HG03064 (cell line): ENCODE results near the gene DOK1.

Experiments used
- ATAC-seq: cut with Tn5 transposase; IDR thresholded peaks from one replicate; pipeline ENCODE4 v1.9.1; 2021; ENCODE audit warnings: low read depth; ENCODE audit not compliant: unreplicated experiment

DOK1 gene

DNA sequence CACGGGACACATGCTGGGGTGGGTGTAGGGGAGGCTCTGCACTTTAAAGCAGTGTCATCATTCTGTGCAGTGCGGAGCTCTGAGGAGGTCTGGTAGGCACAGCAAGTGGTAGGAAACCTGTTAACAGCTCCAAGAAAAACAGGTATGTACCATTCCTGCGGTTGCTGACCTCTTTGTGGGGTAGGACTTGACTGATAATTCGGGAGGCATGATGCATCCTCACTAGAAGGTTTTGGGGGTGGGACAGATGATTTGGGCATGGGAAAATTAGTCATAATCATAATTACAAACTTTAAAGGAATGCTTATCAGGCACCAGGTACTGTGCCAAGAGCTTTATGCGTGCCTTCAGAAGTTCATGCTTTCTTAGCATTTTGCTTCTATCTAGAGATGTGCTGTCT, 9.7 kb downstream of the DOK1 start:
- no peak for ATAC-seq

DNA sequence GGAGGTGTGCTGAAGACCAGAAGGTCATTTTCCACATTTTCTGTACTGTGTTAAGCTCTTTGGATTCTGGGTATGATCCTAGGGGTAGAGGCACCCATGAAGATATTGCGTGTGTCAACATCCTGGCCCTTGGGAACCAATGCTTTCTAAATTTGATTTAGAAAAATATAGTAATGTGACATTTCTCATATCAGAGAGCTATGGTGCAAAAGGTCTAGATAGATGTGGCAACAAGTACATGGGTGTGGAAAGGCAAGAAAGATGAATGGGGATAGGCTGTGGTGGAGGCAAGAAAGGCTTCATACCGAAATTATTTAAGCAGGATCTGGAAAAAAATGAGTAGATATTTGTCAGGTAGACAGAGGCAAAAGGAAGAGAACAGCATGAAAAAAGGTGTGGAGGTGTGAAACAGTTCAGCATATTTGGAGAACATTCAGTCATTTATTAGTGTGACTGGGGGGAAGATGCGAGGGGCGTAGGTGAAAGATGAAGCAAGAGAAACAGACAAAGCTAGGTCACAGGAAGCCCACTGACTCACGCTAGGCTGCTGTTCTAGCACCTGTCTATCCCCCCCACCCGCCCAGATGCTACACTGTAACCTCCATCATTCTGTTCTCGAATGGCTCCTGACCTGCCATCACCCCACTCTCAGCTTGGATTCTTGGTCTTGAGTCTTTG, 11.7 kb downstream of the DOK1 start:
- ATAC-seq = no peak

DNA sequence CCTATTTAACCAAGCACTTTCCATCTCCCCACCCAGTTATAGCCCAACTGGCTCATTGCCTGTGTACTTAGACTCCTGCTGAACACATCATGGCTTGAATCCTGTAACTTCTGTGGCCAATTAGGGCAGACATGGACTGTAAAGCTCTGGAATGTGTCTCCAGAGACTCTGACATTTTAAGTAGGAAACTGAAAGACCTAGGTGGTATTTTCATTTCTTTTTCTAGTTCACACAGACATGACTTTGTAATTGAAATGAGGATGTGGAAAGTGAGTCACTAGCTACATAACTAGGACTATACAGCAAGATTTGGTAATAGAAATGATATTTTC, 12.2 kb downstream of the DOK1 start:
- no peak for ATAC-seq

DNA sequence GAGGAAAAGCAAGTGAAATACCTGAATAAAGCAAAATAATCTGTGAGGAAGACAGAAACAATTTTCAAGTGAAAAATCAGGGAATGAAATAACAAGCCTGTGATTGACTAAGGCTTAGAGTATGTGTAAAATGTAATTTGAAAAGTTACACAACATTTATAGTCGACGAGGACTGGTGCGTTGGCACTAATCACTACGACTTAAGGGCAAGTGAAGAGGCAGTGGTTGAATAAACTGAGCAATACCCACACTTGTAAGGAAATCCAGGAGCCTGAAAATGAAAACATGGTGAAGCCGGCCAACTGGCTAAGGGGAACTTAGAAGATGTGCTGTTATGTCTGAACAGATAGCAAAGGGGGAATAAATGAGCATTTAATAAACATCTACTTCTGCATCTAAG, 13.4 kb downstream of the DOK1 start:
- ATAC-seq = no peak

DNA sequence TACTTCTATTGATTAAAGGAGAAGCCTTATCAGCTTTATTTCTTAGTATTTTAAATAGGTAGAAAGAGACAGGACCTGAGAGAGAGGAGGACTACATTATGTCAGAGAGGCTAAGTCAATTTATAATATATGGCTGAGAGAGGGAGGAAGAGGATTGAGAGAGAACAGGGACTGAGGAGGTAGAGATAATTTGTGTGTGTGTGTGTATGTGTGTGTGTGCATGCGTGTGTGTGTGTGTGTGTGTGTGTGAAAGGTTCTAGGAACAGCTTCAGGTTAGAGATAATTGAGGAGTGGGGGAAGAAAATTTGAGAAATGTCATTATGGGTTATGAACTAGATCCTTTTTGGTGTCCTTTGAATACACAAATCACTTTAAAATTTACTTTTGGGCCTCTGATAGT, 15.2 kb downstream of the DOK1 start:
- no peak for ATAC-seq

DNA sequence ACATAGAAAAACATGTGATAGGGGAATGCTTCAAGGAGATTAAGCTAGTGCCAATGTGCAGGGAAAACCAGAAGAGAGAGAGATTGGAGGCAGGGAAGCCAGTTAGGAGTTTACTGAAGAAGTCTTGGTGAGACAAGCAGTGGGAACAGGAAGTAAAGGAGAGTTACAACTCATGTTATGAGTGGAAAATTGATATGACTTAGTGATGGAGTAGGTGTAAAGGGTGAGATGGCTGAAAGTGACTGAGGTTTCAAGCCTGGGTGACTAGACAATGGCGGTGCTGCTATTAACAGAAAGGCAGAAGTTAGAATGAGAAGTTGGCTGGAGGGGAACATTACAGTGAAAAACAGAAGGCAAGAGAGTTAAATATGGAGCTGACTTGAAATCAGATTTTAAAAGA, 16.5 kb downstream of the DOK1 start:
- ATAC-seq = no peak

DNA sequence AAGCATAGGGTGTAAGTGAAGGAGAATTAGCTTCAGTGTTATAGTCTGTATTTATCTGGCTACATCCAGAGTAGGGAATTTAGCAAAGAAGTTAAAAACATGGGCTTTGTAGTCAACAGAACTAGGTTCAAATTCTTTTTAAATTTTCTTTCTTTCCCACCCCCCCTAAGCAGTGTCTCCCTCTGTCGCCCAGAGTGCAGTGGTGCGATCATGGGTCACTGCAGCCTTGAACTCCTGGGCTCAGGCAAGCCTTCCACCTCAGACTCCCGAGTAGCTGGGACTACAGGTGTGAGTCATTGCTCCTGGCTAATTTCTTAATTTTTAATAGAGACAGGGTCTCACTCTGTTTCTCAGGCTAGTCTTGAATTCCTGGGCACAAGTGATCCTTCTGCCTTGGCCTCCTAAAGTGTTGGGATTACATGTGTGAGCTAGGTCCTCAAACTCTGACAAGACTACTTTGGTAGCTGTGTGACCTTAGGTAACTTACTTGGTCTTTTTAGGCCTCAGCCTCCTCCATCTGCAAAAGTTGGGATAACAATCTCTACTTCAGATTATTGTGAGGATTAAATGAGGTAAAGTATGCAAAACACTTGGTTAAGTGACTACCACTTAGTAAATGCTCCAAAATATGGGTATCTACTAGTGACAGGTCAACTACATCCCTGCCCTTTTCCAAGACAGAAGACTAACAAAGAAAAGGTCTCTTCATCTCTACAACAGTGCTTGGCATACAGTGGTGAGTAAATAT, 17.8 kb downstream of the DOK1 start:
- no peak for ATAC-seq

DNA sequence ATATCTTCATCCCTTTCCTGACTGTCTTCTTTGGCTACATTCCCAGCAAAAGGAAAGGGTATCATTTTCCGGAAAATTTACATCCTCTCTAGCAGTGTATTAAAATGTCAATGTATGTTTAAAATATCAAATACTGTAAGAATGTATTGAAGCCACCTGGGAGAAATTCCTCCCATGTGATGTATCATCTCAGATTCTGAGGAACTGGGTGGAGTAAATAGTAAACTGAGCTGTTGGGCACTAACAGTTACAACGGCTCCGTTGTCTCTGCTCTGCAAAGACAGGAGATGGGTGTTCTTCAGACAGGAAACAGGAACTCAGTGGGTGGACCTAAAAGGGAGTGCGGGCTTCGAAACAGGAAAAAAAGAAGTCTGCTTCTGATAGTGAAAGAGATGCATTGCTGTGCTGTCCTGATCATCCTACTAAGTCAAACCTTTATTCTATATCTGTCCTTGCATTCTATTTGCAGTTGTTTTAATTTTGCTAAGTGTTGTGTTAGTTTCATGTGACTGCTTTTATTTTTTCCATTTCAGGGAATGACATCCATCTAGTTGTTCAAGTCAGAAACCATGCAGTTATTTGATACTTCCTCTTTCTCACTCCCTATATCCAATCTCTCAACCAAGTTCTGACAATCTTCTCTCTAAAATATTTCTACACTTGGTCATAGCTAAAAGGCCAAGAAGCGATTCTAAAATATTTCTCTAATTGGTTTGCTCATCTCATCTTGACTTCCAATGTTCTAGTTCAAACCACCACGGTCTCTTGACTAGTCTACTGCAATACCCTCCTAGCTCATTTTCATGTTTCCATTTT, 19.4 kb downstream of the DOK1 start:
- peak; percentile 44 for ATAC-seq

DNA sequence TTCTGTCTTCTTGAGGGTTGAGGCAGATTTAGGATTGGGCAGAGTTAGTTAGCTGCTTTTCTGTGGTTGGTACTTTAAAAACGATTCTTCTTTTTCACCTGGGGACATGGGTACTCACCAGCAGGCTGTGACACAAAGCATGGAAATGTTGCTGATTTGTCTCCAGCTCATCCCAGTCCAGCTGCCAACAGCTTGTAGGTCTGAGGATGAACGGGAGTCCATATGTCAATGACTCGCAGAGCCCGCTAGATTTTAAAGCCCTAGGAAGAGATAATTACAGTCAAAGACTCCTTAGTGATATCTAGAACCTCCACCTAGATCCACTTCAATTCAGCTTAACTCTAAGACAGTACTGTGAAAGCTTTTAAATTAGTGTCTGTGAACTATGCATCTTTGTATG, 20.8 kb downstream of the DOK1 start:
- no peak for ATAC-seq

DNA sequence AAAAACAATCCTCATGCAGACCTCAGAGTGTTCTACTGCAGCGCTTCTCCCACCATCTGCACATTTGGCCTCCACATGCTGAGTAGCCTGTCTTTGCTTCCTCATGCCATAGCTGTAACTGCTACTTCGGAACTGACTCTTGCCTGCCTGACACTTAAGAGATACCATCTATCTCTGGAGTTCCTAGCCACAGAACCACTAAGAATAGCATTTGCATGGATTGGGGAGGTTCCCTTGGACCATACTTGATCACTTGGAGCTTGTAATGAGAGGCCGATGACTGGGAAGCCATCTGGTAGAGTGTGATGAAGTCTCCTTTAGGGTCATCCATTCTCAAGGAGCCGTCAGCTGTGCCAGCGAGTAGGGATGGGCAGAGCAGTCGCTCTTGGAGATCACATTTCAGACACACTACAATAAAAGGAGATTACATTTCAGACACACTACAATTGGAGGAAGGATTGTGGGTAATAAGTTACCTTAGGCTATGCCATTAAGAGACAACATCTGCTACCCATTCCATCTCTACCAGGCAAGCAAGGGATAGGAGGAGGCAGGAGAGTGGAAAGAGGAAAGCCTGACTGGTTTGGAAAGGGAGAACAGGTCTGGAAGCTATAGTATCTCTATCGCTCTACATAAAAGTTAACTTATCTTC, 21.8 kb downstream of the DOK1 start:
- ATAC-seq = no peak

DNA sequence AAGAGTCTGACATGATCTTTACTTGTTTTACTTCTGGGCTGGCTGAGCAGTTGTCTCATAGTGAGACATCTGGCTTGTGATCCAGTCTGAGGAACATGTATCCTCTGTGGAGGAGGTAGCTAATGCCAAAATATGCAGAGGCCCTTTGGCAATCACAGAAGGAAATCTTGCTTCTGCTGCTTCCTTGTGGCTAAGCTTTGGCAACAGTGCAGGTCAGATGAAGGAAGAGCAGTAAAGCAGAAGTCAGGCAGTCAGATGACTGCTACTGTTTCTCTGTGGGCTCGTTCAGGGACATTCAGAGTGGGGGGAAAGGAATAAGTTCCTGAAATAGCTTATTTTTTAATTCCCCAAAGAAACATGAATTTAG, 22.3 kb downstream of the DOK1 start:
- ATAC-seq = no peak

DNA sequence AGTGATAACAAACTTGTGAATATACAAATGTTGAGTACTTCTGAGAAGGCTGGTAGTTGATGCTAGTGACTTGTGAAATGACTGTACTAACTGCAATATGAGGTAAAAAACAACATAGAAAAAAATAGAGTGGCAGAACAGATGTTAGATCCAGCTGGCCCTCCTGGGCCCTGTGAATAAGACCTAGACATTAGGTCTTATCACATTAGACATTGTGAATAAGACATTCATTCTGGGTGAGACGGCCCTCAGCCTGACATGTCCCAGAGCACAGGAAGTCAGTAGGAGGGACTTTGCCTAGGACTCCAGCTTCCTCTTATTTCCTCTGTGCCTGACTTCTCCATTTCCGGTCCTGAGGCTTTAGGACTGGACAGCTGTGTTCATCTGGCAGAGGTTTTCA, 22.9 kb downstream of the DOK1 start:
- ATAC-seq = no peak

DNA sequence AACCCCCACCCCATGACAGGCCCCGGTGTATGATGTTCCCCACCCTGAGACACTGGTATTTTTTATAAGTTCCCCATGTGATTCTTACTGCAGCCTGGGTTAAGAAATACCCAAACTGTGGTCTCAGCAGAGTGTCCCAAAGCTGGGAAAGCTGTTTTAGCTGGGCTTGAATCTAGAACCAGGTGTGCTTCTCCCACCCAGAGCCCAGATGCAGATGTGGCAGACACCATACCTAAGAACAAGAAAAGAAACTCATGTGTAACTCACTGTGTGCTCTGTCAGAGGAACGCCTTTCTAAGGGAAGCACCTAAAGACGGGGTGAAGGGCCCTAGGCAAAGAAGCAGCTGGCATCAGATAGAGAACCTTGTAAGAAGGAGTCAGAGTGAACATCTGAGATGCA, 23.9 kb downstream of the DOK1 start:
- ATAC-seq = no peak

DNA sequence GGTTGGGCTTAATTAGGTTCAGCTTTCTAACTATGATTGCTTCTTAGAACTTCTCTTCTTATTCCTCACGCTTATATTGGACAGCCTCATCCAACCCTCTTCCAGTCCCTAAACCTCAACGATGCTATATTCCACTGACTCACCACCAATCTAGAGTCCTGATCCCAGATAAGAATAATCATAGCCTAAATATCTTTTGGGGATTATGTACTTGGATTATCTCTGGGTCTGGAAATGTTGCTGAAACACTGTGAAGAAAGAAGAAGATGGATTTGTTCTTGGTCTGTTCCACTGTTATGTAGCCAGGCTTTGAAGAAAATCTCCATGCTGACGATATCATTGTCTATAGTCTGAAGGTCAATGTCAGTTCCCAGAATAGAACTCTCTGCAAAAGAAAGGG, 26.9 kb downstream of the DOK1 start:
- ATAC-seq = no peak

DNA sequence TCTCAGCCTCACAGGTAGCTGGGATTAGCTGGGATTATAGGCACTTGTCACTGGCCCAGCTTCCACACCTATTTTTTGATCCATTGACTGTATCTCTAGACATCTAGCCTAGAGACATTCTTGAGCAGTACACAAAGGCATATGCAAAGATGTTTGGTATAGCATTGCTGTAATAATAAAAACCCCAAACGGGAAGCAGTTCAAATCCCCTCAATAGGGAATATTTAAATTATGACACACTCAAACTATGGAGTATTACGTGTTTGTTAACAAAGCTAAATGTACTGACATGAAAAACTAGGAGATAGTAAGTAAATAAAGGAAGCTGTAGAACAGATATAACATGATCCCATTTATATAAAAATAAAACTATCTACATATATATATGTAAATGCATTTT, 27.7 kb downstream of the DOK1 start:
- no peak for ATAC-seq

DNA sequence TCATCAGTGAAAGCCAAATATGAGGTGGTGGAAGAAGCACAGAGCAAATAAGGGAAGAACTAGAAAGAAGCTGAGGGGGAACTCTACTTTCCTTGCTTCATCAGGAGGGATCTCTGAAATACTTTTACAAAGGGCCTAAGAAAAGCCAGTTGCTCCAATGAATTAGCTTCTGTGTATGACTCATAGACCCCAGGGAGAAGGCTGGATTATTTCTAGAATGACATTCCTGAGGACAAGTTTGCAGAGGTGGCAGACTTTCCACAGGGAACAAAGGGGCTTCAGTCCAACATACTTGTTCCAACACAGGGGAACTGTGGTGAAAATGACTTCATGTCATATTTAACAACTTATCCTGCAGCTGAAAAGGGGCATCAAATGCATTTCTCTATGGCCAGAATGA, 29.0 kb downstream of the DOK1 start:
- ATAC-seq = no peak

DNA sequence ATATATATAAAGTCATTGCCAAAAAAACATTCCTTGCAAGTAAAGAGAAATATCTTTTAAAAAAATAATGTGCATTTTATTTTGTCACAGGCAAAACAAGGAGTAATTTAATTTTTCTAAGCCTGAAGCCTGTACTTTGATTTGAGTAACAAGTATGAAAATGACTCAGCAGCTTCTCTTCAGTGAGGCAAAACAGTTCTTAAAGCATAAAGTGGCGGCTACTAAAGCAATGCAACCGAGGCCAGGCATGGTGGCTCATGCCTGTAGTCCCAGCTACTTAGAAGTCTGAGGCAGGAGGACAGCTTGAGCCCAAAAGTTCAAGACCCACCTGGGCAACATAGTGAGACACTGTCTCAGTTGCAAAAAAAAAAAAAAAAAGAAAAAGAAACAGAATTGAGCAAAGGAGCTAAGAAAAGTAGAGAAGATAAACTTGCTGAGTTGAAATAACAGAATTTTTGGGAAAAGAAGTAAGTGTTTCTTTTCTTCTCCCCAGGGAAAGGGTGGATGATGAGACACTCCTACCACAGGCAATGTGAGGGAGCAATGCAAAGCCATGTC, 29.6 kb downstream of the DOK1 start:
- no peak for ATAC-seq

DNA sequence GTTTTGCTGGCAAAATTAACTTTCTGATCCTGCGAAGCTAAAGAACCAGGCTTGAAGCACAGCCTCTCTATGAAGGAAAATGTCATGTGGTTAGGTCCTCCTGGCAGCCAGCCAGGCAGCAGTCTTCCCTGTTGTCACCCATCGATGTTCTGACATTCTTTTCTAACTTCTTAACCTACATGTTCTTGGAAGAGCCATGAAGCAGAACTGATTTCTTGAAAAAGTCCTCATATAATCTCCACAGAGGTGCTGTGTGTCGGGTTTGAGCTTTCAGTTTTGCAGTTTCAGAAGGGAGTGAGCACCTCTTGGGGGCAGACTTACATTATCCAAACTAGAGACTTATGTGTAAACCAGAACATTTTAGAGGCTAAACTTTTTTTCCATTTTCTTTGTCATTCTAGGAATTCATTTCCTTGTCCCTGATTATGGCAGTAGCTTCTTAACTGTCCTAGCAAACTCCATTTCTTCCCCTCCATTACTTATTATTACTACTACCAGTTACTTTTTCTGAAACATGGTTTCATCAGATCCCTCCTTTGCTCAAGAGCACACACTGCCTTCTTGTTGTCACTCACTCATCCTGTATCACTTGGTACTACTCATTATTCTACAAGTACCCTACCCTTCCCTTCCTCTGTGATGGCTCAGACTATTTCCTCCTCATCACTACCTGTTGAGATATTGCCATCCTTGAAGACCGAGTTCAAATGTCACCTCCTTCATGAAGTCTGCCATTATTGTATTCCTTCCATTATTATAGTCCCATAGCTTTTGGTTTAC, 31.1 kb downstream of the DOK1 start:
- ATAC-seq = no peak

DNA sequence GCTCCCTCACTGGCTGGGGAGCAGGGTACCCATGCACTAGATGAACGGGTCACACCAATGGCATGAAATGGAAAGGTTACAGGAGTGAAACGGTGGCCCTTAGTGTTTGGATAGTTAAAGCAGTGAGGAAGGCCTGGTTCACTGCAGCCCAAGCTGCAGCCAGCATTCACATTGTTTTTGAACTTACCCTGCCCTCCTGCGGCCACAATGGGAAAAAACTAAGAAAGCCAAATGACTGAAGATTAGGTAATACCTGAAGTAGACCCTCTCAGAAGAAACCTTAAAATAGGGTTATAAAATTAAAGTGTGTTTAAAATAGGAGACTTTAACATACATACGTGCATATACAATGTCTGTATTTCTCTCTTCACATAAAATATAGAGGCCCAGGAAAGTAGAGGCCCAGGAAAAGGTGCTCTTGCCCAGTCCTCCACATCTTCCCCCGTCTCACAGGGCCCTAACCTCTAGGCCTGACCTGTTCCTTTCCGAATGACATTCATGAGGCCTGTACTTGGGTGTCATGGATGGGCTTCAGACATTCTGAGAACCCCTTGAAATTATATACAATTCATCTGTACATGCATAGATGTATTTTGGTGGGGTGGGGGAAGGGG, 33.3 kb downstream of the DOK1 start:
- peak; percentile 47 for ATAC-seq

DNA sequence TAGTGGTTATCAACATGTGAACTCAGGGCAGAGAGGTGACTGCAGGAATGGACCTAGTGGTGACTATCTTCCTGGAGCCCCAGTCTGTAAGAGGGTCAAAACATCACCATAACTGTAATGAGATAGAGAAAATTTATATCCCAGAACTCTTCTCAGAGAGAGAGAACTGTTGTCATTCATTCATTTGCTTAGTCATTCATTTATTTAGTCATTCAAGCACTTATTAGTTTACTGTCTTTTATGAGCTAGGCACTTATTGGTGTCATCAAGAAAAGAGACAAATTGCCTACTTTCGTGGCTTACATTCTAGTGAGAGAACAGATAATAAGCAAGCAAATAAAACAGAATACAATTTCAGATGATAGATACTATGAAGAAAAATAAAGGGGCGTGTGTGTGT, 34.1 kb downstream of the DOK1 start:
- ATAC-seq = no peak
